Measurements from ENCODE around the gene CNTNAP2.

Gene CNTNAP2

DNA sequence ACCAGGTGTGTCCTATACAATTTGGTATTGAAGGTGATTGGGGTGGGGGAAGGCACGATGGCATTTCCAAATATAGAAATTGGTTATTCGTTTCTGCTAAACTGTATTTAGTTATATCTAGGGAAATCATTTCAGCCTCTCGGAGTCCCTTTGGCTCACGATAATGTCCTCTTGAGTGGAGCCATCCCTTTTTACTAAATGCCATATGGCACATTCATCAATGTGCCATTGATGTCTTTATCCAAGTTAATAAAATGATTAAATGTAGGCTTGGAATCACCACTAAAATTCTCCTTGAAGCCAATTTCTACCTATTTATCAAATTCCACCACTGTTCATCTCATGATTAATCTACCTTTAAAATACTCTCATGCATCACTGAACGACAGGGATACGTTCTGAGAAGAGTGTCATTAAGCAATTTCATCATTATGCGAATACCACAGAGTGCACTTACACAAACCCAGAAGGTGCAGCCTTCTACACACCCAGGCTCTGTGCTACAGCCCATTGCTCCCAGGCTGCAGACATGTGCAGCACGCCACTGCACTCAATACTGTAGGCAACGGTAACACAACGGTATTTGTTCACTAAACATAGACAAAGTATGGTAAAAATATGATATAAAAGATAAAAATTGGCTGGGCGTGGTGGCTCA lies 2254.8 kb downstream of the CNTNAP2 start:
- no peak for DNase-seq

DNA sequence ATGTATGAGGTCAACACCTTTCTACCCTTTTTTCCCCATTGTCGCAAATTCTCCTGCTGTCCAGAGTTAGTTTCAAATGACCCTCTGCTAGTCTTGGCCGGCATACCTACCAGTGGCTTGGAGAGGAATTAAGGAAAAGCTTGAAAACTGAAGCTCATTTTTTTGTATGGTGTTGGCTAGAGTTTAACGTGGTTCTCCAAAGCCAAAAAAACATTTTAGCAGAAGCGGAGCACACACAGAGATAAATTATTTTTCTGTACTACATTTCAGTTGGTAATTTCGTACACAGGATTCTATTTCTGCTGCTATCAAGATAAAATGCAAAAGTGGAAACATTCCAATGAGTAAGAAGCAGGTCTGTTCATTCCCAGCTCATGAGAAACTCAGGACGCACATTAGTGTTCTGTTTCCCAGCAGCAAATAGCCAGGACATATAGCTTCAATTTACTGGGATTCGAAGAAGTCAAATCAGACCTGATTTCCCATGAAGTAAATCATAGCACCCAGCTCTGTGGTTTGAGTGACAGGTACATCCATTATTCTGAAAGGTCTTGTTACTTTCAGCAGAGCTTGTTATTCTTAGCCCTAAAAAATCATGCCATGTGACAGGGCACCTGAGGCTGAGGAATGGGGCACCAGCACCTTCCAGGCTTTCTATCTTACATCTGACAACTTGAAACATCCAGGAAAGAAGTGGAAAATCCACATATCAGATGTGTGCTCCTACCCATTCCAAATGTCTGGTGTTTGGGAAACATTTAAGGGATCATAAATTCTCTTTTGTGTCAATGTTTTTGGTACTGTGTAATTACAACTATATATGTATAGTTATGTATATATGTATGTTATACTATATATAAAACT lies 2258.0 kb downstream of the CNTNAP2 start:
- peak; percentile 9 for DNase-seq

DNA sequence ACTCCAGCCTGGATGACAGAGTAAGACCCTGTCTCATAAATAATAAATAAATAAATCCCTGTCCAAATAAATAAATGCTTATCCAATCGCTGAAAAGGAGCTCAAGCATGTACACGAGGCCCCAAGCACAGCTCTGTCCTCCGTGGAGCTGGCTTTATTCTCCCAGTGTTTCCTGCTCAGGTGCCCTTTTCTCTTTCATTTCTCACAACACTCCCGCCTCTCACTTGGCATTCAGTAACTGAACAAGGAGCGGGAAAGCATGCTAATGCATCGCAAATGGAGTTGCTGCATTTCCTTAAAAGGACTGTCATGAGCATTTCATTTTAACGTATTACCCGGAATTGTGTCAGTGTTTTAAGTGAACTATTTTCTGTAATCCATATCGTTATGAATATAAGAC lies 2263.1 kb downstream of the CNTNAP2 start:
- no peak for DNase-seq

DNA sequence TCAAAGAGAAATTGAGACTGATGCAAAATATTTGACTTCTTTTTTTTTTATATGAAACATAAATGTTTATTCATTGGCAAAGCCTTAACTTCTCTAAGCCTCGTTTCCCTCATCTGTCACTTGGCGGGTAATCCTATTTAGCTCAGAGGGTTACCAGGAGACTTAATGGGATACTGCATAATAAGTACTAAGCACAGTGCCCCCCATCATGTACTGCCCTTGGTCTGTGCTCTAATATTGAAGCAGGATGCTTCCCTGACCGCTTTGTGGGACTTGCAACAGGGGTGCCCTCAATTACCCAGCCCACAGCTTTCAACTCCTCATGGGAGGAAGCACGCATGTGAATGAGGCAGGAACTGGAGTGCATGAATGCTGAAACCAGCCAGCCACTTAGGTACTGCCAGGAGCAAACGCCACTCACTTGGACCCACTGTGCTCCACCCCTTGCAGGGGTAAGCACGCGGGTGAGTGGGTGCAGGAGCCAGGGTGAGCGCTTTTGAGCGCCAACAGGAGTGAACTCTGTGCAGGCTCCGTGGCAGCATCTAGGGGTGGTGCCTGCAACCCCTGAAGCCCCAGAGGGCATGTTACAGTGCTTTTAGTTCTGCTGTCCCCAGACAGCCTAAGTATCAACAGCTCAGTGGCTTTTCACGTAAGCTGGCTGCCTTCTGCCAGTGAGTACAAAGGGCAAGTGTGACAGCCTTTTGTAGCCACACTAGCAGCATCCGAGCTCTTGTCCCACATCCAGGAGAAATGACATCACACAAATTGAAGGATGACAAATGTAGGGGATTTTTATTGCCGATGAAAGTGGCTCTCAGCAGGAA lies 2264.2 kb downstream of the CNTNAP2 start:
- no peak for DNase-seq

DNA sequence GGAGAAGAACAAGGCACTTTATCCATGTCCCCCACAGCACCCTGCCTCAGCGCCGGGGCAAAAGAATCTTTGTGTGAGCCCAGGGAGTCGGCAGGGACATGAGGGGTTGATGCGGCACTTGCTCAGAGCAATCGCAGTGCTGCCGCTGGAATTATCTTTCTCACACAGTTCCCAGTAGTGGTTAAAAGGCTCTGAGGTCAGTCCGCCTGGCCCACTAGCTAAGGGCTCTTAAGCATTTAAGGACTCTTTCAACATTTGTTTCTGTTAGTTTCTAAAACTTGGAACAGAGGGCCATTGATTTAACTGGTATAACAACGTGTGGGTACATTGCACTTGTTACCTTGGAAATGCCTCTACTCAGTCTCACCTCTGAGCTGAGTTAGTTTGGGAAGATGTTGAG lies 2266.0 kb downstream of the CNTNAP2 start:
- no peak for DNase-seq

DNA sequence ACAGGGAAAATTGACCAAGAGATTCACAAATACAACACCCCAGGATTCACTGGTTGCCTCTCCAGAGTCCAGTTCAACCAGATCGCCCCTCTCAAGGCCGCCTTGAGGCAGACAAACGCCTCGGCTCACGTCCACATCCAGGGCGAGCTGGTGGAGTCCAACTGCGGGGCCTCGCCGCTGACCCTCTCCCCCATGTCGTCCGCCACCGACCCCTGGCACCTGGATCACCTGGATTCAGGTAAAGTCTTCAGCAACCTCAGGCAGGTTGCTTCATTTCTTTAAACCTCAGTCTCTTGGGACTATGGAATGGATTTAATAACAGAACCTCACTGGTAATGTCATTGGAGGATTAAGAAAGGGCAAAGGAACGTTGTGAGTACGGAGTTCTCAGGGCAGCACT lies 2267.1 kb downstream of the CNTNAP2 start:
- DNase-seq, result no peak

DNA sequence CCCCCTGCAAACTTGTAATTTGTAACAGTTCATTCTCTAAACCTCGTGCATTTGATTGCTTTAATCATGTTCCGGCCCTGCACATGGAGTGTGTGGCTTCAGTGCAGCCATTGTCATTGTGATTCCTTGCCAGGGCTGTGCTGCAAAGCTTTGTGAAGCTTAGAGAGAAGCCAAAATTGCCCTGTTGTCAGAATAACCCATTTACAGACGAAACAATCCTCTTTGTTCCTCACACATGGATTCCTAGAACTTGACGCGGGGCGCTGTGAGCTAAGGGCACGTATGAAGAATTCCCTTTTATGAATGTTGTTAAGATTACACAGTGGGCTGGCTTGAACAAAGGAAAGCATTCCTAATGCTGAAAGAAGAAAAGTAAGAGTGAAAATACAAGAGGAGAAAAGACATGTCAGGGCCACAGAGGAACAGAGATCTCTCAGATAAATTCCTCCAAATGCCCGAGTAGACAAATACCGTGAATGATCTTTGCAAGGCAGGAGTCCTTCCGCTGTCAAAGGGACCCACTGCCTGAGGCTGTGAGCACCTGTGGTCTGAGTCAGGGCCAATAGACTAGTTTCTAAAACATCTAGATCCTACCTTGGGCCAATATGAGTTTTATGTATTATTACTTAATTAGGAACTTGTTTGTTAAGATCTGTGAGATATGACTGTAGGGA lies 2268.5 kb downstream of the CNTNAP2 start:
- no peak for DNase-seq

DNA sequence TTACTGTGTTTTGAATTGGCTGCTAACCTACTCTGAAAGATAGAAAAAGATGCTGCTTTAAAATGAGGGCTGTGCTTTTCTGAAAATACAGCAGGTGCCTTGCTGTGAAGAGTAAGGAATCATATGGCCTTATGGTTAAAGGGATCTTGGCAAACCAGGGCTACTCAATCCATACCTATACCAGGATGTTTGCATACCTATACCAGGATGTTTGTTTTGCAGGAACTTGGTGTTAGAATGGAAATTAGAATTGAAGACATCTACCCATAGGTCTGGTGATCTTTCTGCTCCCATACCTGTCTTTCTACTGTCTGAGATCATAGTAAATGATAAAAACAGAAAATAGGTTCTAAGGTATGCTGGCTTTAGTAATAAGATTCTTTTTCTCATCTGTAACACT lies 2273.8 kb downstream of the CNTNAP2 start:
- no peak for DNase-seq

DNA sequence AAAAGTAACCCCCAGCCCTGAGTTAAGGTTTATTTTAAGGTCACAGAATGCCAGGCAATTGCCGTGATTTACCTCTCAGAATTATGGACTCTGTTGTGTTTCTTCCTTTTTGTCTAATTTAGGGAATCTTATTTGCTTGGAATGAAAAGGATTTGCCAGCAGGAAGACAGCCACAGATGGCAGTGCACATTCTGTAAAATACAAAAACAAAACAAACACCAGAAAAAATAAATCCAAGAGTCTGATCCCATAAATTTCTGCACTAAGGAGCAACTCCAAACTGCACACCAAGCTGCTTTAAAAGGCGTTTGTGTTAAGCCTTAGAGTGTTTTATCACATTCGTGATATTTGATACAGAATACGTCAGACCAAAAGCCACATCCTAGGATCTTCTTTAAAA lies 2275.0 kb downstream of the CNTNAP2 start:
- no peak for DNase-seq

DNA sequence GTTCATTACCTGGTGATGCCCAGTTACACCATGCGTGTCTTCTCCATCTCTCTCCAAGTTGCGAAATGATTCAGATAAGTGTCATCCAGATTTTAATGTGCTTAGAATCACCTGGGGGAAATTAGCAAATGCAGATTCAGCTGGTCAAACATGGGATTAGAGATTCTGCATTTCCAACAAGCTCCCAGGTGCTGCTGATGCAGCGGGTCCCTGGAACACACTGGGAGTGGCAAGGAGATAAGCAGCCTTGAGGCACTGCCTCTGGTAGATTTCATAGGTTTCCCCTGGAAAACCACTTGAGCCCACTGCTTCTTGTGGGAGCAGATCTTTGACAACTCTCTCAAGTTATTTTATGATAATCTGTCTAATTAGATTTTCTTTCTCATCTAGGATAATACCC lies 2278.0 kb downstream of the CNTNAP2 start:
- no peak for DNase-seq

DNA sequence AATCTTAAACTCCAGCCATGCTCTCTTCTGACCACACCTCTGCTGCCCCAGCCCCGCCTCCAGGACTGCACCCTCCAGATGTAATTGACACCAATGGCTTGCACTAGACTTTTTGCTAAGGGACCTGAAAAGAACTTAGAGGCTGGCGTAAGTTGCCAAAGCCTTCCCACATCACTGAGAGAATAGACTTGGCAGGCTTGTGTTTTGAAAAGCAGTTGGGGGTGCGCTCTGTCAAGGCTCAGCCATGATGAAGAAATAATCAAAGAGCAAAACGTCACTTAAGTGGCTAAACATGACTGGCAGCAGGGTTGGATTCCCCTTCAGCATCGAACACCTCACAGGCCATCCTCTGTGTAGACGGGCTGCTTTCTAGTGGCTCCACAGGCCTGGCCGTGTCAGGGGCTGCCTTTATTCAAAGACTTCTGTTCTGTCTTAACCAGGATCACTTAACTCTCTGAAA lies 2278.8 kb downstream of the CNTNAP2 start:
- DNase-seq, result no peak

DNA sequence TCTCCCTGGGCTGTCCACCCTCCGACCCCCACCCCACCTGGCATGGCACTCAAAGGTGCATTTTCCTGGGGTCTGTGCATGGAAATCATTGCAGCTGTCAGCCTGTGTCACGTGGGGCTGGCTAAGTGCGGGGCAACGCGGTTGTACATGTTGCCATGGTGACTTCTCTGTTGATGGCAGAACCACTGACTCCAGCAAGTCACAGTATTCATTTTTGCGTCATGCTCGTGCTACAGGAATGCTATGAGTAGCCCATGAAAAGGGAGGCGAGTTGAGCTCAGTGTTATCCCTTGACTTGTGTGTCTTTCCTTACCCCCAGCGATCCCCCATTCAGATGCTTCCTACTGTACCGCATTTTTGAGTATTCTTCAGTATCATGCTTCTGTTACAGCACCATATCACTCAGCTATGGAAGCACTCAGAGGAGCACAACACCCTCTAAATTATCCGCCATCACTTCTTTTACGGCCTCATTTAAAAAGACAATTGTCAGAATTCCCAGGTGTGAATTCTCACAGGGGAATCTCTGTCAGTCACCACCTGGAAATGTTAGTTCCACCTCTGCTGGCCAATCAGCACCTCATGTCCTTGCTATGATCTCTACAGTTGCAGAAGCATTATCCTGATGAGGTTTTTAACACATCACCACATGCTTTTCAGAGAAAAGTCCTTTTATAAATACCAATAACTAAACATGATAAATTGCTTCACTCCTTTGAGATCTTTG lies 2279.6 kb downstream of the CNTNAP2 start:
- no peak for DNase-seq

DNA sequence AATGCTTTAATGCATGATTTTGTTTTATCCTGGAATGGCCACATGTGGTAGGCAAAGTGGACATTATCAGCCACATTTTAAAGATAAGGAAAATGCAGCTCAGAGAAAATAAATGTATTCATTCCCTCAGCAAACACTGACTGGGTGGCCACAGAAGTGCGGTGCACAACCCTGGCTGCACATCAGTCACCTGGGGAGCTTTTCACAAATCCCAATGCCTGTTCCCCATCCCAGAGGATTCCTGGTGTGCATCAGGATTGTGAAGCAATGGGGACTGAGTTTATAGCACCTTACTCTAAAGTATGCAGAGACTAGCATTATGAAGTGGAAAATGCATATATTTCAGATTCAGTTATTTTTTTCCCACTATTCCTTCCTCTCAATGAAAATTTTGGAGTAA lies 2280.5 kb downstream of the CNTNAP2 start:
- no peak for DNase-seq

DNA sequence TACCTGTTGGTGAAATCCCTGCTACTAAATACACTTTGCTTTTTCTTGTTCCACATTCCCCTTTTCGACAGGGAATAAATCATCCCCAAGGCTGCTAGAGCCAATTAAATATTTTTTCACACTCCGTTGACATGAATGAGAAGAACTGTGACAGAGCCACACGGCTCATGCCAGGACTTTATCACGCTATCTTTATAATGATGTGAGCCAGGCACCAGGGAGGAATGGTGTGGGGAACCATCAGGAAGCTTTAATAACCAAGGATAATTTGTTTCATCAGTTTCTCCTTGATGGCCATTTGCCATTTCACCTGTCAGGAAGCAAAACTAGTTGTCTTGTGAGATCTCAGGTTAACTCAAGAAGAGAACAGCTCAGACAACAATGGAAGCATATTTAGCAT lies 2280.9 kb downstream of the CNTNAP2 start:
- no peak for DNase-seq

DNA sequence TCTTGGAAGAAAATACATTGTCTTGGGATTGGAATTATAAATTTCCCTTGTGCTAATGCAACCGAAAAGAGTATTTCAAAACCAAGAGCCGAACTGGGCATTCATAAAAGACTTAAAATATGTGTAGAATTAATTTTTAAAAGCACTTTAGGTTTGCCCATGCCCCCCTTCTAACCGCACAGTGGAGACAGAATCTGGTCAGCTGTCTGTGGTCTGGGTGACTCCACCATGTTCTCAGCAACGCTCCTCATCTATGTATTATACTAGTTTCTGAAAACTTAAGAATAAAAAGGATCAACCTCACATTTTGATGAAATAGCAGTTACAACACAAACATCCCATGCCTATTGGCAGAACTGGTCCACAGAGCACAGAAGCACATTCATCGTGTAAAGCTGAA lies 2281.4 kb downstream of the CNTNAP2 start:
- DNase-seq, result no peak

DNA sequence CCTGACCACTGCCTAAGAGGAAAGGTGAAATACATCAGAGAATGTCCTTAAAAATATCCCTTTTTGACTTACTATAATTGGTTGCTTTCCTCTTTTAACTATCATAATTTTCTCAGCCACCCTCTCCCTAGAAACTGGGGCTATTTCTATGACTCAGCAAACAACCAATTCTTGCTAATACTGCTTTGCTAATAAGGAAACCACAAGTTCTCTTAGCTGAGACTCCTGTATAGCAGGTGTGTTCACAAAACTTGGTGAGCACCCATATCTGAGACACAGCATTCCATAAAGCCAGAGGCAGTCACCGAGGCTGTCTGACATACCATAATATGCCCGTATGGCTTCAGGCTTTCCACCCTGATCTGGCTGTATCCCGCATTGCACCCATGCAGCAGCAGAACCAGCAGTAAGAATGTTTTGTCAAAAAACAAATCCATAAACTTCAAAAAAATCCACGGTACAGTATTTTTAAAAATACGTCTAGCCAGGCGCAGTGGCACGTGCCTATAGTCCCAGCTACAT lies 2282.3 kb downstream of the CNTNAP2 start:
- no peak for DNase-seq

DNA sequence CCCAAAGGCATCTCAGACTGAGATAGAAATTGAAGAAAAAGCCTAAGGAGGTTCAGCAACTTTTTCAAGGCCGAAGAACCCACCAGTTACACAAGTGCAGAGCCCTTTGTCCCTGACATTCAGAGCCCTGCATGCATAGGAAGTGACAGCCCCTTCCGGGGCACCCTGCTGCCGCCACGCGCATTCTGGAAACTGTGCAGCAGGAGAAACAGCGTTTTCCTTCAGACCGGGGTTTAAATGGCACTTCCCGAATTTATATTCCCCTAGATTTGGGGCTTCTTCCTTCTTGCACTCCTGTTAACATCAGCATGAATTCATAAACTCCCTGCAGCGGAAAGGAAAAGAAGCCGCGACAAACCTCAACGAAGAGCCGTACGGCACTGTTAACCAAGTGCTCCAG lies 2283.5 kb downstream of the CNTNAP2 start:
- DNase-seq, result no peak

DNA sequence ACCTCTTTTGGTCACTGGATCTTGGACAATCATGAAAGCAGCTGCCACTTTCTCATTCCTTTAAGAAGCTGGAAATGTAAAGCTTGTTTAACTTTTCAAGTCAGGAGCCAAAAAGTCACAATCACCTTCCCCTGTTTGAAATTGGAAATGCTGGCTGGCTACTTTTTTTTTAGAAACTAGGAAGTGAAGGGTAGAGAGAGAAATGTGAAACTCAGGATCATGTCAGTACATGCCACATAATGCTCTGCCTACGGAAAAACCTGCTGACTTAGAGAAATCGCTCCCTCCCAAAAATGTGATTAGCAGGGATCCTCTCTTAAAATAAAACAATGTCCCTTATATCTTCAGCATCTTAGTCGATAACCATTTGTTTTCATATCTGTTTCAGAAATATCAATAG lies 2285.6 kb downstream of the CNTNAP2 start:
- DNase-seq, result no peak

DNA sequence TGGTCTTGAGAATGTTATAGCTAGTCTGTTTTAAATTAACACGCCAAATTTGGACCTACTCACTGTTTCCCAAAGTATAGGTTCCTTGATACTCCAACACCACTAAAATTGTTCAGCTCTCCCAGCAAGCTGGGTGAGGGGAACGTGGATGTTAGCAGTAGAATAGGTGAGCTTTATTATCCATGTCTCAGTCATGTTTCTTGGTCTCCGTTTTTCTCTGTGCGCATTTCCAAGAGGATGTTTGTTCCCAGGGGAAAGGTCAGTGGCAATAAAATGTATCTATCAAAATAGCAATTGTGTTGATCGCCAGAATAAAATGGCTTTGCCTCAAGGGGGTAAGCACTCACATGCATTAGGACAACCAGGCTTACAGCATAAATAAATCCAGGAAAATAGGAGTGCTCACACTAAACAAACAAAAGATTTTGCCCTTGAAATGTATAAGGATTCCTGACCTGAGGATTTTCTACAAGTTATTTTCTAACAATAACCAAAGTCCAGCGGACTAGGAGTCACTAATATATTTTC lies 2286.9 kb downstream of the CNTNAP2 start:
- DNase-seq, result no peak

DNA sequence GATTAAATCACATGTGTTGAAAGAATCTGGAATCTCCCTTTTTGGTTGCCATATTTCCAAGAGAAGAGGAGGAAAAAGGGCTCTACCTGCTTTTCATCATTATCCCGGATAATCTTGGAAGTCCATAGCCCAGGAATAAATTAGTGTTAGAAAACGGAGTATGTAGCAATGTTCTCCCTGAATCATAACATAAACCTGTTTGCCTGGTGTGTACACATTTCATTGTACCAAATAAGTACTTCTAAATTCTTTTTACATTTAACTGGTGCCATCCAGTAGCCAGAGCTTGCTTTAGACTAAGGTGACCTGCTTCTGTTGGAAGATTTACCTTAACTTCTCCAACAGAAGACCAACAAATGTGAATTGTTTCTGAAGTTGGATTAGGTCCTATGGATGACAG lies 2291.7 kb downstream of the CNTNAP2 start:
- no peak for DNase-seq

DNA sequence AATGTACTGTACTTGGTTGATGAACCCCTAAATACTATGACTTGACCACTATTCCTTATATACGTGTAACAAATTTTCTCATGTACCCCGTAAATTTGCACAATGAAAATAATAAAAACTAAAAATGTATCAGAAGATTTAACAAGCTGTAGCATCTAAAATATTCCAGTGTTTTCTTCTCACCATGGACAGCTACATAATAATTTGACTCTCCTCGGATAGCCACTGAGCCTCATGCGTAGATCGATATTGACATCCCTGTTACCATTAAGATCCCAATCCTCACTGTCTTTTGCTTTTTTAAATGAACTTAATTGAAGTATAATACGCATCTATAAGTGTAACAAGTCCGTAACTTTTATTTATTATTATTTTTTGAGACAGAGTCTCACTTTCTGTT lies 2294.3 kb downstream of the CNTNAP2 start:
- no peak for DNase-seq

All from right kidney (tissue), 1 donor.